Stimulated activated CD4-positive, alpha-beta T cell treated with anti-CD3 and anti-CD28 coated beads, Interleukin-4, amount 100 ng/mL, for 48 hours (primary cell): ENCODE data around the gene ARL10.
A peak's percentile ranks its signal among the peaks of the same experiment; 100 is the strongest.

ENCODE experiments used
- DNase-seq, 2 donors: peaks; one replicate each; pipeline ENCODE4 v3.0.0-alpha.2; 2020; ENCODE audit warnings: low read depth in 2 of 2

The ARL10 gene

DNA sequence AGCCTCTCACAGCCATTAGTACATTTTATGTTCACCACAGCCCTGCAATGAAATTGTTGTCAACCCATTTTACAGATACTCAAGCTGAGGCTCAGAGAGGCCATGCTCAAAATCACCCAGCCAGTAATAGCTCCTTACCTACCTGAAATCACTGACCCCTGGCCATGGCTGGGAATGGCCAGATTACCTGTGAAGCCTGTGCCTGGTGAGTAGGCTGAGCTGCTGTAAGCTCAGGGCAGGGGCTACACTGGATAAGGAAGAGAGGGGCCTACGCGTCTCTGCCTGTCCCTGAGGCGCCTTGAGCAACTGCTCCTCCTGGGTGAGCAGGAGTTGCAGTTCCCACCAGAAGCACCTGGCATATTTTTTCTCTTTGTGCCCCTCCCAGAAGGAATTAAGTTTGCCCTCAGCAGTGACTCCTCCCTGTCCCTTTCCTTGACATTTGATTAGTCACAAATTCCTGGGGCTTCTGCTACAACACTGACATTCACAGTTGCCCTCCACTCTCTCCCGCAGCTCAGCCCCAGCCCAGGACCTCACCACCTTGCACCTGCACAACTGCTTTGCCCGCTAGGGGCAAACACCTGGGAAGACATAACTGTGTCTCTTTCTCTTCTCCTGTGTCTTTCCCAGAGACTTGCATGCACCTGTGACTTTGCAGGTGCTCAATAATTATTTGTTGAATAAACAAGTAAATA lies 45.3 kb downstream of the ARL10 start:
- DNase-seq, result no peak

- DNase-seq, result no peak
These were observed 47.4 kb downstream of the ARL10 start for GRCh38 chr5:176412517-176413254.

- DNase-seq, result no peak
These were observed 47.9 kb downstream of the ARL10 start for GRCh38 chr5:176413255-176413565.

- no peak for DNase-seq
These were observed 48.5 kb downstream of the ARL10 start for GRCh38 chr5:176413709-176414191.

- no peak for DNase-seq
These were observed 49.4 kb downstream of the ARL10 start for GRCh38 chr5:176414704-176415103.

- no peak for DNase-seq
These were observed 50.1 kb downstream of the ARL10 start for GRCh38 chr5:176415240-176415951.

- peak; percentile 85 to 89 for DNase-seq
These were observed 51.0 kb downstream of the ARL10 start, which contains the start of gene CLTB for GRCh38 chr5:176415952-176416924. TSS of gene CLTB (minus strand) at chr5:176416539. CDS start at chr5:176416363, 176 bp downstream.

- DNase-seq, result no peak
These were observed 51.7 kb downstream of the ARL10 start for GRCh38 chr5:176416965-176417364.

- no peak for DNase-seq
These were observed 53.0 kb downstream of the ARL10 start for GRCh38 chr5:176418251-176418650.

GRCh38 chr5:176420086-176420485 lies 54.8 kb downstream of the ARL10 start:
- no peak for DNase-seq

DNA sequence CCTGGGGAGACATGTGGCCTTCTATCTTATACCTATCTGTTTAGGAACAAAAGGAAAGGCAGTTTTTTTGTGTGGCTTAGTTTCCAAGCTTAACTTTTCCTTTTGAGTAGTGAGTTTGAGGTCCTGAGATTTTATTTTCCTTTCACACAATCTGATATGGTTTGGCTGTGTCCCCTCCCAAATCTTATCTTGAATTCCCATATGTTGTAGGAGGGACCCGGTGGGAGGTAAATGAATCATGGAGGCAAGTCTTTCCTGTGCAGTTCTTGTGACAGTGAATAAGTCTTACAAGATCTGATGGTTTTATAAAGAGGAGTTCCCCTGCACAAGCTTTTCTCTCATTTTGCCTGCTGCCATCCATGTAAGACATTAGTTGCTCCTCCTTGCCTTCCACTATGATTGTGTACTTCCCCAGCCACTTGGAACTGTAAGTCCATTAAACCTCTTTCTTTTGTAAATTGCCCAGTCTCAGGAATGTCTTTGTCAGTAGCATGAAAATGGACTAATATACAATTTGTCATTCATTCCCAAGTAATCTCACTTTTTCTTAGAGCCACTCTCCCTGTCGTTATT lies 55.8 kb downstream of the ARL10 start:
- no peak for DNase-seq

DNA sequence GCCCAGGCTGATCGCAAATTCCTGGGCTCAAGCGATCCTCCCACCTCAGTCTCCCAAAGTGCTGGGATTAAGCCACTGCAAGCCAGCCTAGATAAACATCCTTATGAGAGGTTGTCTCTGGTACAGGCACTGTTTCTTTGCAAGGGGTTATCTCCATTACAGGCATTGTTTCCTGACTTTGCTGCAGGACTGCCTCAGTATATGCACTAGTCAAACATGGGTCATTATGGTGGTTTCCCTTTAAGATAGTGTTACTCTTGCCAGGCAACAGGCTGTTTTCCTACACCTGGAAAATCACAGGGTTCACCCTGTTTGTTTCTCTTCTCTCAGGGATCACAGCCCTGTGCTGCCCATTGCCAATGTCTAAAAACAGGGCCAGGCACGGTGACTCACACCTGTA lies 58.9 kb downstream of the ARL10 start:
- DNase-seq, result no peak

GRCh38 chr5:176425138-176425537 lies 59.9 kb downstream of the ARL10 start:
- no peak for DNase-seq

DNA sequence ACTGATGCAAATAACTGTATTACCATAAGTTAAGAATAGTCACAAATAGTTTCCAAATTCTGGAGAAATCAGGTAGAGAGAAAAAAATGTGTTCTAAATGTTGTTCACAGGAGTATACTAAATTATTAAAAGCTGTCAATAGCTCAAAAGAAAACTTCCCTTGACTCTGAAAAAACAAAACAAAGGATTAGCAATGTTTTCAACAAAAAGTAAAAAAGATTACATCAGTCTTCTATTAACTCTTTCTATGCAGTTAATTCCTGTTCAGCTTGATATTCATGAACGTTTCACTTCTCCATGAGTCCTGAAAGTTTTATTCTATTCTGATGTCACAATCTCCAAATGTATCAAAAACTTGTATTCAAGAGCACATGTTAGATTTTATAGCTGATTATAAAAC lies 60.5 kb downstream of the ARL10 start:
- no peak for DNase-seq

DNA sequence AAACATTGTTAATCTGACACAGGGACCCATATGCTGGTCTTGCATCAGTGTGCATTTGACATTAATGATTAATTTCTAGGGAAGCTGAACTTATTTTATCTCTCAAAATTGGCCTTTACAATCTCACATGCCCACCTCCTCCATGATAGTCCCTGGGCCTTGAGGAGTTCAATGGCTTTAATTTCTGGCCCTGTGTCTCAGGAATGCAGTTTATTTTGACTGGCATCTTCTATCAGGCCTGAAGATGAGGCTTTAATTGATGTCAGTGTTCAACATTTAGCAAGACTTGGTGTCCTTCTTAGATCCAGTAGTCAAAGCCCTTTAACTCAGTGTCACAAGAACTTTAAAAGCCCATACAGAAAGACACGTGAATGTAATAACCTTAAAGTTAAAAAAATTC lies 61.6 kb downstream of the ARL10 start:
- DNase-seq, result no peak

DNA sequence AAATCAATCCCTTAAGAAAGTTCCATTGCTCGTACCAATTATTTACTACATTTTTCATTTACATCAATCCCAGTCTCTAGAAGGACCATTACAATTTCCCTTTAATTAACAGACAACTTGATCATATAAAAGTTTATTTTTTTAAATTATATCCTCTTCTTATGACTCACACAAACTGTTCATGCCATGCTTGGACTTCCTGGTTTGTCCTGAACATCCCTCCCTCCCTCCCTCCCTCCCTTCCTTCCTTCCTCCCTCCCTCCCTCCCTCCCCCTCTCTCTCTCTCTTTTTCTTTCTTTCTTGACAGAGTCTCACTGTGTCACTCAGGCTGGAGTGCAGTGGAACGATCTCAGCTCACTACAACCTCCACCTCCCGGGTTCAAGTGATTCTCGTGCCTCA lies 62.7 kb downstream of the ARL10 start:
- DNase-seq, result no peak

DNA sequence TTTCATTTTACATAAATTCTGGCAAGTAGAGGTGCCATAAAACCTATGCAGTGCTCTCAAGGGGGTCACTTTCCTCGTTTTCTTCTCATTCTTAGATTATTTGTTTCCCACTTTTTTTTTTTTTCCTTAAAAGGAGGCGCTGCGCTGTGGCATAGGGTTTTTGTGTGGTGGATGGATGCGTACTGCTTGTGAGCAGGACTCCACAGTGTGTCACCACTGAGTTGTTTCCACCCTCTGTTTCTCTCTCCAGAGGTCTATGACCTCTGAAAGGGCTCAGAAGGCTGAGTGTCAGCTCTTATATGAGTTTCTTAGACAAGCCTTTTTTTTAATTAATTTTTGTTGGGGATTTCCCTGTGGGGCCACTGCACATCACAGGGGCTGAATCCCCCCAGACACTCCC lies 64.7 kb downstream of the ARL10 start:
- no peak for DNase-seq
